Right lobe of liver (tissue), 4 donors: ENCODE data around the gene ZNF490.

Experiments used
- POLR2A ChIP-seq: fragments of 450-650 bp; IDR thresholded peaks from one replicate; pipeline ENCODE4 v1.6.1; 2017; ENCODE audit warnings: antibody characterized with exemption, mild to moderate bottlenecking
- TF ChIP-seq, protein P1 (sequence below), 4 donors: fragments of 200-600 bp in 3 of 4; fragments of 450-650 bp in 1 of 4; IDR thresholded peaks; one replicate each; pipeline versions ENCODE4 v1.5.1 to v1.8.0; 2016 to 2022; ENCODE audit warnings: antibody characterized with exemption in 4 of 4, mild to moderate bottlenecking in 2 of 4
- donor health status: DM: no; HTN: no; CAD: no.
- donor health status: DM: no; HTN: no; CAD: no.
- donor health status: DM: no; HTN: yes; CAD: no.

DNA sequence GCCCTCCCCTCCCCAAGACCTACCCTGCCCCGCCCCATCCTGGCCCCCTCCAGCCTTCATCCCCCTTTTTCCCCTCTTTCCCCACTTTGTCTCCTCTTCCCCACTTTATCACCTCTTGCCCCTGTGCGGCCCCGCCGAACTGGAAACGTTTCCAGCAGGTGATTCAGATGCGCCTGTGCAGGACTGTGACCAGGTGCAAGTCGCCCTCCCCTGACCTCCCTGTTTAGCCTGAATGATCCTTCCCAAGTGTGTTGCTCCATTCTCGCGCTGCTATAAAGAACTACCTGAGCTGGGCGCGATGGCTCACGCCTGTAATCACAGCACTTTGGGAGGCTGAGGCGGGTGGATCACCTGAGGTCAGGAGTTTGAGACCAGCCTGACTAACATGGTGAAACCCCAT is 26.0 kb upstream of the ZNF490 start:
- TF ChIP-seq, protein P1, sequence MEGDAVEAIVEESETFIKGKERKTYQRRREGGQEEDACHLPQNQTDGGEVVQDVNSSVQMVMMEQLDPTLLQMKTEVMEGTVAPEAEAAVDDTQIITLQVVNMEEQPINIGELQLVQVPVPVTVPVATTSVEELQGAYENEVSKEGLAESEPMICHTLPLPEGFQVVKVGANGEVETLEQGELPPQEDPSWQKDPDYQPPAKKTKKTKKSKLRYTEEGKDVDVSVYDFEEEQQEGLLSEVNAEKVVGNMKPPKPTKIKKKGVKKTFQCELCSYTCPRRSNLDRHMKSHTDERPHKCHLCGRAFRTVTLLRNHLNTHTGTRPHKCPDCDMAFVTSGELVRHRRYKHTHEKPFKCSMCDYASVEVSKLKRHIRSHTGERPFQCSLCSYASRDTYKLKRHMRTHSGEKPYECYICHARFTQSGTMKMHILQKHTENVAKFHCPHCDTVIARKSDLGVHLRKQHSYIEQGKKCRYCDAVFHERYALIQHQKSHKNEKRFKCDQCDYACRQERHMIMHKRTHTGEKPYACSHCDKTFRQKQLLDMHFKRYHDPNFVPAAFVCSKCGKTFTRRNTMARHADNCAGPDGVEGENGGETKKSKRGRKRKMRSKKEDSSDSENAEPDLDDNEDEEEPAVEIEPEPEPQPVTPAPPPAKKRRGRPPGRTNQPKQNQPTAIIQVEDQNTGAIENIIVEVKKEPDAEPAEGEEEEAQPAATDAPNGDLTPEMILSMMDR (IDR thresholded peaks at IDR 0.05), result no peak
- no peak for TF ChIP-seq POLR2A
